Tibial nerve (tissue), 4 donors: ENCODE data around the gene KIF26A.

Source experiments
- CTCF ChIP-seq, 5 experiments: fragments of 200-600 bp in 3 of 5; fragments of 450-650 bp in 2 of 5; sonication (generic) in 3 of 5; IDR thresholded peaks; one replicate each; pipeline ENCODE4 v1.5.1; 2016 to 2019; ENCODE audit warnings: antibody characterized with exemption in 5 of 5, mild to moderate bottlenecking in 3 of 5, moderate library complexity in 2 of 5
- EP300 ChIP-seq, 2 donors: sonication (generic); formaldehyde crosslinking; IDR thresholded peaks; one replicate each; pipeline ENCODE4 v1.6.1; 2017; ENCODE audit warnings: antibody characterized with exemption in 2 of 2, mild to moderate bottlenecking in 1 of 2
- POLR2A ChIP-seq, 2 donors: fragments of 450-650 bp; IDR thresholded peaks; one replicate each; pipeline ENCODE4 v1.6.1; 2017; ENCODE audit warnings: antibody characterized with exemption in 2 of 2, mild to moderate bottlenecking in 2 of 2, moderate library complexity in 2 of 2

DNA sequence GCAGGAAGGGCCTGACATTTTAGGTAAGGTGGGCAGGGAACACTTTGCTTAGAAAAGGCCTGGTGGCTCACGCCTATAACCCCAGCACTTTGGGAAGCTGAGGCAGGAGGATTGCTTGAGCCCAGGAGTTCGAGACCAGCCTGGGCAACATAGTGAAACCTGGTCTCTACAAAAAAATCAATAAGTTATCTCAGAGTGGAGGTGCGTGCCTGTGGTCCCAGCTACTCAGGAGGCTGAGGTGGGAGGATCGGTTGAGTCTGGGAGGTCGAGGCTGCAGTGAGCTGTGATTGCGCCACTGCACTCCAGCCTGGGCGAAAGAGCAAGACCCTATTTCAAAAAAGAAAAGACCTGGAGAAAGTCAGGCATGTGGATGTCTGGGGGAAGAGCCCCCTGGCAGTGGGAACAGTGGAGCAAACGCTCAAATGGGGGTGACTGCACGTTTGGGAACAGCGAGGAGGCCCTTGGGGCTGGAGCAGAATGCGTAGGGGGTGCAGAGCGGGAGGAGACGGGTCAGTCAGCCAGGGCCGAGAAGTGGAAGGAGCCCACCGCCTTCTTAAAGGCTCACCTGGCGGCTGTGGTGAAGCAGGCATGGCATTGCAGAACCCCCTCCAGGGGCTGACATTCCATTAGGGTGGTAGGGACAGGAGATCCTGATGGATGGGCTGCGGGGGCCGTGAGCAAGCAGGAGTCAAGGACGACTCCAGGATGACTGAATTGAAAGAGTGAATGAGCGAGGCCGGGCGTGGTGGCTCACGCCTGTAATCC, 6.2 kb upstream of the KIF26A start:
- no peak for TF ChIP-seq CTCF (IDR thresholded peaks at IDR 0.05)
- TF ChIP-seq POLR2A (IDR thresholded peaks at IDR 0.05), result no peak
- TF ChIP-seq EP300 (IDR thresholded peaks at IDR 0.05), result no peak
